HG02884 (cell line): ENCODE measurements around the gene TRIO.
"Not testable (repeated sequence)": the region's sequence is repeated elsewhere in the genome, so short reads cannot be mapped to it uniquely, and the experiment has no call there.

ENCODE experiments used
- ATAC-seq: cut with Tn5 transposase; IDR thresholded peaks from one replicate; pipeline ENCODE4 v1.9.1; 2021; ENCODE audit warnings: mild to moderate bottlenecking, moderate library complexity; ENCODE audit not compliant: unreplicated experiment

Gene TRIO

DNA sequence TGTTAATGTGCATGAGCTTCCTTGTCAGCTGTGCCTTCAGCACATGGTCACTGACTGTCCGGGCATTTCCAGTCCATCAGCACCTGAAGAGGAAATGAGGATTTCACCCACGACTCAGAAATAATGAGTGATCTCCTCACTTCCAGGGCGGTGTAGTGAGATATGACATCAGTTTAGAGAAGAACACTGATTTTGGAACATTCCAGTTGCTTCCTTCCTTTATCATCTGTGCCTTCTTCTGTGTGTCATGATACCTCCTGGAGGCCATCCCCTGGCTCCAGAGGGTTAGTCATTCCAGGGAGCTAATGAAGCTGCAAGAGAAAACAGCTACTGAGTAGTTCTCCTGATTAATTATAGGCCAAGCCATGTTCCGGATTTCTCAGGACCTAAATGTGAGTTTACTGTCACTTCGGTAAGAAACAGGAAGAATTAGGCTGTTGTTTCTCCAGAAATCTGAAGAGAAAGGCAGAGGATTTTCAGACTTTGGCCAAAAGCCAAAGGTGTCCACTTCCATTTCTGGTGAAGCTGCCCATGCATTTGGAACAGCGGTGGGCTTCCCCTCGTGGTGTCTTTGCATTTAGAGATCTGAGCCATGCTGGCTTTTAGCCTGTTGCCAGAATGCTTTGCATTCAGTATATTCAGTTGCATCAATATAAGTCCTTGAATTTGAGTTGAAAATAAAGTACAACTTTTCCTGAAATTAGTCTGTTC is 277.1 kb downstream of the TRIO start:
- ATAC-seq: no peak

DNA sequence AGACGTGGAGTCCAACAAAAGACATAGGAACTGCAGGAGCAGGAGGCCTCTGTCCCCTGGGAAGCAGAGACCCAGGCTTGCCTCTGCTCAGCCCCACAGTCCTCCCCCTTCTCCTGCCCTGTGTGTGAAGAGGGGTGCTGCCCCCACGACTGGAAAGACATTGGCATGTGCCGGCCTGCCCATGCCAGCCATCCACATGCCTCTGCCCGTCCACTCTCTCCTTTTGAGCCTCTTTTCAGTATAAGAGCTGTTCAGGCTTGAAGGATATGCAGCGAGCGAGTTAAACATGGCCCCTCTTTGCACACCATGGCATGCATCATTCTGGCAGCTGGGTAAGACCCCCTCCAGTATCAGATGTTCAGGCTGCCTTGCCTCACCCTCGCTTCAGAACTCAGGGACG is 278.7 kb downstream of the TRIO start:
- no peak for ATAC-seq

DNA sequence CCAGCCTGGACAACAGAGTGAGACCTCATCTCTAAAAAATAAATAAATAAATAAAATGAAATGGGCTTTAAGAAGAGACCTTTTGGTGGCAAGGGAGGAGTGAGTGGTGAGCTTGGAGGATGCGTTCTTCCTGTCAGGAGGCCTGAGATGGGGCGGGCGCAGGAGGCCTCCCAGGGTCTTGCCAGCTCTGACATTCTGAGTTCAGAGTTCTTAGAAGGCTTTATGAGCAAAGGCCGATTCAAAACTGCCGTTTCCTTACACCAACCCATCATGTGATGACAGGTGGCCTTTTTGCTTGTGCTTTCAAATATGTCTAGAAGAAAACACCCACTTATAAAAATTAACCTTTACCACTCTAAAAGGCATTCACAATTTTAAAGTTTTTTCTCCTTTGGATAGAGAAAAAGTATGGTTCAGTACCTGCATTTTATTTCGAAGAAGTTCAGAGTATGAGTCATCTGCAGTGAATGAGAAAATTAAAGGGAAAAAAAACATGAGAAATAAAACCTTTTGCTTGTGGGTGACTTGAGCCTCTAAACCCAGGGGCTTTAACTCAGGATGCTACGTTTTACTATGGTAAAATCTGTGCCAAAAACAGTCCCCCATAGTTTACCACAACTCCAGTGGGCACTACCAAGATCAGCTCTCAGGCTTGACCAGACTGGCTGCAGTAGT is 281.0 kb downstream of the TRIO start:
- ATAC-seq: no peak

DNA sequence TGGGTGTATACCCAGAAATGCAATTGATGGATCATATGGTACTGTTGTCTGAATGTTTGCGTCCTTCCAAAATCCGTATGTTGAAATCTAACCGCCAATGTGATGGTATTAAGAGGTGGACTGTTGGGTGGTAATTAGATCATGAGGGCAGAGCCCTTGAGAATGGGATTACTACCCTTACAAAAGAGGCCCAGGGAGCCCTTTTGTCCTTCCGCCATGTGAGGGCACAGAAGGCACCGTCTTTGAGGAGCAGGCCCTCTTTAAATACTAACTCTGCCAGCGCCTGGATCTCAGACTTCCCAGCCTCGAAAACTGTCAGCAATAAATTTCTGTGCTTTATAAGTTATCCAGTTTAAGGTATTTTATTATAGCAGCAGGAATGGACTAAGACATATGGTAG is 282.4 kb downstream of the TRIO start:
- ATAC-seq: no peak

DNA sequence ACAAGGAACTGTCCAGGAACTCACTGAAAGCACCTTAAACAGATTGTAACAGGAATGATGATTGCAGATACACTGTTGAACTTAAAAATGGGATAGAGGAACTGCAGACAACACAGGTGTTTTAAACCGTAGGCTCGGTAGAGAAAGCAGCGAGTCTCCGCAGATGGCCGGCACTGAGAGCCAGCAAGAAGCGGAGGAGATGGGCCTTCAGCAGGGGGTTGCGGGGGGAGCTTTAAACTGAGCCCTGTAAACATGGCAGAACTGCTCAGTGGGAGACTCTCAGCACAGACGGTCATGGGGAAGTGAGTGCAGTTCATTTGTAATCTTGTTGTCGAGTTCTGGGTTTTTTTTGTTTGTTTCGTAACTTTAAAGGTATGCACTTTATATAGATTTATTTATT is 283.4 kb downstream of the TRIO start:
- no peak for ATAC-seq

DNA sequence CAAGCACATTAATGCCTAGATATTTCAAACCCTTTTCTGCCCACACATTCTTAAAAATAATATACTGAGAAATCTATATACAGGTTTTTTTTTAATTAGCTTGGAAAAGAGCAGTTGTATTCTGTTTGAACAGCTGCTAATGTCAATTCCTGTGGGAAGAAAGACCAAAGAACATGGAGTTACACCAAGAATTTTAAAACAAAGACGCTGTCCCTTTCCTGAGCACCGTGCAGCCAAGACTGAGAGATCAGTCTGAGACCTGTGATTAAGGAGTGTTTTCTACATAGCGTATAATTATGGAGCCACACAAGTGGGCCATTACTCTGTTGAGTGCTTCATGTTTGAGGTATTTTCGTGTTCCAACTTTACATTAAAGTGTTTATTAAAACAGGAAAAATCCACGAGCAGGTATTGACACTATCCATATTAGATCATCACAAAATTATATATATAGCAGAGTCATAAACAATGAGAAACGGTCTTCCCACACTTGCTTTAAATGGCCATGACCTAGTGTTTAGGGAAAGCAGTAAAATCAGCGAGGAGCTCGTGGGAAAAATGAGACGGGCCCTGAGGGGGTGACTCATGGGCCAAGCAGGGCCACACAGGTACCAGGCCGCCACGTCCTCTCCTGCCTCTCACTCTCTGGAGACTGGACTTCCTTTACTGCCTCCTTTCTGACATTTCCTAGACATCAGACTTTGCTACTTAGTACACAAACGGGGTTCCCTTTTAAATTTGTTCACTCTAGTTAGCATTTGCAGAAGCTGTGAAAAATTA is 285.4 kb downstream of the TRIO start:
- ATAC-seq: no peak

DNA sequence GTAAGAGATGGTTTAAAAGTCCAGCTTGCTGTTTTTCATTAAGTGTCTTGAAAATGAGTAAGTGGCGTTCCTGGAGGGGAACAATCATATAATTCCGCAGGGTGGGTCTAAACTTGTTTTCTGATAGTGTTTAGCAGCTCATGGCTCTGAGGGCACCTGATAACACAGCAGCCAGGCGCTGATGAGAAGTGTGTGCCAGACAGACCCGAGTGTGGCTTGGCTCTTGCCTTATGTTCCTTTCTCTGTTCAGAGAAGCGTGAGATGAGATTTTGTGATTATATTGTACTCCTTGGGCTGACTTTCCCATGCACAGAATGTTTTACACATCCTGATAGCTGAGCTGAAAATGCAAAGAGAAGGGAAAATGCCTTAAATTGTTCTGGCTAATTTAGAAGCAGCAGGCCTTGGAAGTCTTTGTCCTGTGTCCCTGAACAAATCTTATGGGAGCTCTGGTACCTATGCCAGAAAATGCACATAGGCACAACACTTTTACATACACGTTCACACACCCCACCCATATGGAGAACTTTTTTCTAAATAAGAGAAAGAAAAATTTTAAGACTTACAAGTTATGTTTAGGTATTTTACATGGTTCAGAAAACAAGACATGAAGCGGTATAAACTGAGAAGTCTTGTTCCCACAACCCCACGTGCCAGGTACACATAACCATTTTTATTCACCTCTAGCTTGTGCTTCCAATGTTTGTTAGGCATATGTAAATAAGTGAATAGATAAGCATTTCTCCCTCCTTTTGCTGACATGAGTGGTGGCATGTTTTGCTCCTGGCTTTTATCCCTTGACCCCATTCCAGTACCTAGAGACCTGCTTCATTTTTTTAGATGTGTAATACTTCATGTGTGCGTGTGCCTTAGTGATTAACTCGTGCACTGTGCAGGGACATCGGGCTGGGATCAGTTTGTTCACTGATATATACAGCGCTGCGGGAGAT is 286.2 kb downstream of the TRIO start:
- ATAC-seq: no peak

DNA sequence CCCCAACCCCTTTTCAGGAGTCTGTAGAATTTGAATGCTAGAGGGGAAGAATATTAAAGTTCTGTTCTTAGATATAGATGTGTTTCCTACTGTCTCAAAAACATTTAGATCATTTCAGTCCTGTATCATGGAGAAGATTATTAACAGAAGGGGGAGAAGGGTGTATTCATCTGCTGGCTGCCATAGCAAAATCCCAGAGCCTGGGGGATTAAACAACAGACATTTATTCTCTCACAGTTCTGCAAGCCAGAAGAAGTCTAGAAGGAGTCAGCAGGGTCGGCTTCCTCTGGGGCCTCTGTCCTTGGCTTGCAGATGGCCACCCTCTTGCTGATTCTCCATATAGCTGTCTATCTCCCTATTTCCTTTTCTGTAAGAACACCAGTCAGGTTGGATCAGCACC is 288.4 kb downstream of the TRIO start:
- no peak for ATAC-seq

DNA sequence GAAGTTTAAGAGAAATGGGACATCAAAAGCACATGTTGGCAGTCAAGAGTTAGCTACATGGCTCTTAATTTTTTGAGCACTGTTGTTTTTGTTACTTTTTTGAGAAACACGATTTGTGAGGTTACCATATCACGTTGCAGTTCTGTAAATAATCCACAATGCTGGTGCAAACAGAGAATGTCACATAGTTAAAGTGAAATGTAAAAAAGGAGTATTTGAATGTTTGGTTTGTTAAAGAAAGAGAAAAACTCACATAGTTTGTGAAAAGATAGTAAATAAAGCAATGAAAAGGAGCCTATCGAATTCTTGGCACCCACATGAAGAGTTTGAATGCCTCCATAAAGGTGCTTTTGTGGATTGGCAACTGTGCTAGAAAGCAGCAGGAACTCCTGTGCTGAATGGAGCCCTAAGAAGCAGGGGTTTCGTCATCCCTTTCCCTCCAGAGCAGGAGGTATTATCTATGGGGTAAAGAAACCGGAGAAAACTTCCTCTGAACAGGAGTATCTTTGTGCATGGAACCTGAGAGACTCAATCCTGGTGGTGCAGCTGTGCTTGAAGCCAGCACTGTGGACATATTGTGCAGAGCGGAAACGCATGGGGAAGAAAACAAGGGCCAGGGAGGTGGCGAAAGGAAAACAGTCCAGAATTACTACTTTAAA is 289.9 kb downstream of the TRIO start:
- ATAC-seq: no peak

DNA sequence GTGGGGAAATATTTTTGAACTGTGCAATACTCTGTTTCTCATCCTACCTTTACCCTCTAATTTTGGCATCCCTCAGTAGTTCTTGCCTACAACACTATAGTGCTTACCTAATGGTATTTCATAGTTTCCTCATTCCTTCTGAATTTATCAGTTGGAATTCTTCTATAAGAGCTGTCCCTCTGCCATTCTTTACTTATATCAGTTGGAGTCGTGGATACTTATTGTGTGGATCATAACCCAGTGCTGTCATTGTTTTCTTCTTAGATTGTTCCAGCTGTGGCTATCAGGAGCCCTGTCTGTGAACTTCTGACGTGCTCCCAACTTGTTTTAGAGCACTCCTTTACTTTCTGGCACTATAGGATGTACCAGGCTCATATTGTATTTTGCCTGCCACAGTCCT is 292.3 kb downstream of the TRIO start:
- no peak for ATAC-seq

DNA sequence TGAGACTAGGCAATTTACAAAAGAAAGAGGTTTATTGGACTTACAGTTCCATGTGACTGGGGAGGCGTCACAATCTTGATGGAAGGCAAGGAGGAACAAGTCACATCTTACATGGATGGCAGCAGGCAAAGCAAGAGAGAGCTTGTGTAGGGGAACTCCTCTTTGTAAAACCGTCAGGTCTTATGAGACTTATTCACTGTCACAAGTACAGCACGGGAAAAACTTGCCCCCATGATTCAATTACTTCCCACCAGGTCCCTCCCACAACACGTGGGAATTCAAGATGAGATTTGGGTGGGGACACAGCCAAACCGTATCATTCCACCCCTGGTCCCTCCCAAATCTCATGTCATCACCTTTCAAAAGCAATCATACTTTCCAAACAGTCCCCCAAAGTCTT is 293.0 kb downstream of the TRIO start:
- not testable (repeated sequence) for ATAC-seq

DNA sequence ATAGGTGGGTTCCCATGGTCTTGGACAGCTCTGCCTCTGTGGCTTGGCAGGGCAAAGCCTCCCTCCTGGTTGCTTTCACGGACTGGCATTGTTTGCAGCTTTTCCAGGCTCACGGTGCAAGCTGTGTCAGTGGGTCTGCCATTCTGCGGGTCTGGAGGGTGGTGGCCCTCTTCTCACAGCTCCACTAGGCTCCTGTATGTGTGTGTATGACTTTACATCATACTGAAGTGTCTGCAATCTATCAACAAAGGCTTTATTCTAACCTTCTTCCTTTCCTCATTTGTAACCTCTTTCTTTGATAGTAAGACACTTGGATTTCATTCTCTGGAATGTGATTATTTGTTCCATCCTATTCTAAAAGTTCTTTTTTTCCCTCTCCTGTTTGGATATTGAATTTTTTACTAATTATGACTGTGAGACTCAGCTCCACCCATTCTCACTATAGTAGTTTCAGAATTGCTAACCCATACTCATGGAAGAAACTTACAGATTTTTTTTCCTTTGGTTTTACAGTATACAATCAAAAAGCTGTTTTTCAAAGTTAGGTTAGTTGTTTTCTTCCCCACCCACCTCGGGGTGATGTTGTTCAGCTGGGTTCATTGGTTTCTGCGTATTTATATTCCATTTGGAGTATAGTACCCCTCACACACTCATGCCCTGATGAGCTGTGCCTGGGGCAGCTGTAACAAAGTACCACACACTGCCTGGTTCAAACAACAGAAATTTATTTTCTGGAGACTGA is 293.8 kb downstream of the TRIO start:
- ATAC-seq: peak; percentile 67

DNA sequence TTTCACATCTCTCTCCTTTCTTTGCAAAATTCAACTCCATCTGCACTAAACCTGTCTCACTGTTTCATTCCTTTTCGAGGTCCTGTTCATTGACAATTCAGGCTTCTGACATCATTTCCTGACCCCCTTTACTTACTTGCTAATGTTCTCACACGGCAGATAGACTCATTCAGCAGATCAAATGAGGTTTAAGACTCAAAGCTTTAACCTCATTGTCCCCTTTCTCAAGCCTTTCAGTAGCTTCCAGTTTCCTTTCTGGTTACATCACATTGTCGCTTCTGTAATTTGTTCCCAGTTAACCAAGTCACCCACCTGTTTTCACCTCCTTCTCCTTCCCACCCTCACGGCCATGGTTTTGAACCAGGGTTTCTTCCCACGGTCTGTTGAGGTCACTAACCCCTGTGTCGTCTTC is 295.1 kb downstream of the TRIO start:
- no peak for ATAC-seq

DNA sequence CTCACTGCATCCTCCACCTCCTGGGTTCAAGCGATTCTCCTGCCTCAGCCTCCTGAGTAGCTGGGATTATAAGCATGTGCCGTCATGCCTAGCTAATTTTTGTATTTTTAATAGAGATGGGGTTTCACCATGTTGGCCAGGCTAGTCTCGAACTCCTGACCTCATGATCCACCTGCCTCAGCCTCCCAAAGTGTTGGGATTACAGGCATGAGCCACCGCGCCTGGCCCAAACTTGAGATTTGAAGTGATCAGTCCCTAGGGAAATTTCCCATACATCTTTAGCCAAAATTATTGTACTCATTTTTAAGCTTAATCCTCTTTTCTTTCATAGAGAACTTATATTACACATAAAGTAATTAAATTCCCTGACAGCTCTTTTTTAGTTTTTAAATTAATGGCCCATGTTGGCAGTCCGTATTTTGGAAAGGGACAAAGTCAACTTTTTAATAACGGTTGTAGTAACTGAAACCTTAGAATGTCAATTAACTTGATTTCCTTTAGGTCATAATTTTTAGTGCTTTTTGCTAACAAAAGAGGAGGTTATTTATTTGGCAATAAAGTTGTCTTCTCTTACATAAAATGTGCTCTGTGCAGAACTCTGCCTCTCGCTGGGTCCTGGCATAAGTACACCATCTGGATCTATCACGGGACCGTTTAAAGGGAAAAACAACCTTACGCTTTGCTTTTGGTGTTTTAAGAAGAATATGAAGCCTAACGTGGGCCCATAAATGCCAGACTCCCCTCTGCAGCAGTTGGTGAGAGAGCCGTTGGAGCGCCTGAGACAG is 296.1 kb downstream of the TRIO start:
- ATAC-seq: no peak

DNA sequence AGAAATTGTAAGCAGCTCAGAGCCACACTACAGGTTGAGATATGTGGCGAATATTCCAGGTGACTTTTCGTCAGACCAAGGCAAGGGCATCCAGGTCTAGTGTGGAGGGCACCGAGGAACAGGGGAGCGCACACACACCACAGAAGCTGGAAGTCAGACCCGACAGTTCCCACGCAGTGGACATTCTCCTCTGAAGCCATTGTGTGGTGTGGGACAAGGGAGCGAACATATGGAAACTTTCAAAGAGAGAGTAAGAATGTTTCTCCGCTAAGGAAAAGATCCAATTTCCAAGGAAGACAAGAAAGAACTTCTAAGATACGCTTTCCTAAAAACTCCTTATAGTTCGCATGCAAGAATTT is 297.1 kb downstream of the TRIO start:
- no peak for ATAC-seq

DNA sequence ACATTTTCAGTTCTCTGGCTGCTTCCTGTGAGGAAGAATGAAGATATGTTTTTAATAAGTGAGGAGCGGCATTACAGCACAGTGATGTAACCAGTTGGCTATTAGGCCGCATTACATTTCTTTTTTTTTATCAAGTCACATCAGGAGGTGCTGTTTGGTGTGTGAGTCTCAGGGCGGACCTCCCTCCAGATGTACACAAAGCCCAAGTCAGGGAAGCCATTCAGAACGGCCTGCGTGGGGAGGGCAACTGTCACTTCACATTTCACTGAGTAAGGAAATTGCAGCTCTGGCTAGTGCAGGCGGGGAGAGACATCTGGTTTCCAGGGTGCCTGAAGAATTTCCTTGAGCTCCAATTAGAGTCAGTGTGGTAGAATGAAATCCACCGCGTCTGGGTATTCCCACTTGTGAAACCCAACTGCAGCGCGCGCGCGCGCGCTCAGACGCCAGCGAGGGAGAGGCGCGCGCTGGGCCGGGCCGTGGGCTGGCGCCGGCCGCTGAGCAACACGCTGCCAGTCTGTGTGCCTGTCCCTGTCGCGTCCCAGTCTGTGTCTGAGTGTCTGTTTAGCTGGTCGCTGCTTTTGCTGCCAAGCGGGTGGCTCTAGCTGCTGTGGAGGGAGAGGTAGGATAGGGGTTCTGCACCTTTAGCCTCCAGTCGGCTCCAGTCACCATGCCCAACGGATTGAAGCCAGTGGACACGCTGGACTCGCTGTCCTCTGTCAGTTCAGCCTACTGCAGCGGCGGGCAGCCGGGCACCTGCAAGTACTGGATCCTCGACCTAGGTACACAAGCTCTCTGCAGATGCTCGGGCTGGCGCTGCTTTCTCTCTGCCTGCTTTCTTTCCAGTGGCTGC is 297.7 kb downstream of the TRIO start:
- ATAC-seq: no peak

DNA sequence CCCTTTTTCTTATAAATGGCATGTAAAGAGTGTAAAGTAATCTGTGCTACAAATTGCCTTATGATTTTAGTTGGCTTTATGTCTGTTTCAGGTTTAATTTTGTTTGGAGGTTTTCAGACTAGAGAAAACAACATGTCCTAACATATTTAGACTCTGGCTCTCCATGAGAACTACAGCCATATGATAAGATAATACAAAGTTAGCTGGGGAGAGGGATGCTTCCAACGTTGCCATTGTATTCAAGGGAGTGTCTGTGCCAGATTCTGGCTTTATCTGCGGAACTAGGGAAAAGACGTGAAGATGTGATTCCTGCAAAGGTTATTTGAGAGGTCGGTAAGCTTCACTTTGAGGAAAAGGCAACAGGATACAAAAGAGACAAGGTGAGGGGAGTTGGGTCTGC is 298.5 kb downstream of the TRIO start:
- no peak for ATAC-seq

DNA sequence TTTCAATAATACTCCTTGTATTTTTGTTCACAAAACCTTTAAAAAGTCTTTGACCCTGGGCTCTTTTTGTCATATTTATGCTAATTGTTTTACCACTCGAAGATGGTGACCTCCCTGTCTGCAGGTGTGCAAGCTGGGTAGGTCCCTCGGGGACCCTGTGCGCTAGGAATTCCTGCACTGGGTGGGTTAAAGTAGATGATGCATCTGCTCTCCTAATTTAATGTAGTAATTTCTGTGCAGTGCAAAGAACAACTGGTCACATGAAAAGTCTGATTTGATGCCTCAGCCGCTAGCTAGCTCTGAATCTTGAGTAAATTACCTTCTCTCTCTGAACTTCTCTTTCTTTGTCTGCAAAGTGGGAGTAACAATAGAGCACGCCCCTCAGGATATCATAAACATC is 299.4 kb downstream of the TRIO start:
- no peak for ATAC-seq
